Measurements from ENCODE around the gene ATP8B1. TPM values are rescaled to one million over a fixed set of nuclear protein-coding genes. Genes with fewer than 3 reads are reported as not detected.
A peak's percentile ranks its signal among the peaks of the same experiment; 100 is the strongest.

Gene ATP8B1
- total RNA-seq, 4 donors from 2014 or later: 97.3 to 115 (median 103) TPM

GRCh38 chr18:57790316-57790715 is 12.8 kb downstream of the ATP8B1 start:
- no peak overlapping the region for H3K4me3 ChIP-seq
- H3K36me3 ChIP-seq: no peaks in the 10 kb centered on the region
- no peak for DNase-seq
- peaks cover 0 to 39% (median 0%) of the 10 kb centered on the region in 4 donors for H3K4me1 ChIP-seq
- H3K27me3 ChIP-seq: no peaks in the 10 kb centered on the region
- H3K27ac ChIP-seq: no peak overlapping the region
- H3K9me3 ChIP-seq: no peaks in the 10 kb centered on the region
- TF ChIP-seq POLR2A (IDR thresholded peaks at IDR 0.05): no peak
- no peak for TF ChIP-seq CTCF (IDR thresholded peaks at IDR 0.05)

DNA sequence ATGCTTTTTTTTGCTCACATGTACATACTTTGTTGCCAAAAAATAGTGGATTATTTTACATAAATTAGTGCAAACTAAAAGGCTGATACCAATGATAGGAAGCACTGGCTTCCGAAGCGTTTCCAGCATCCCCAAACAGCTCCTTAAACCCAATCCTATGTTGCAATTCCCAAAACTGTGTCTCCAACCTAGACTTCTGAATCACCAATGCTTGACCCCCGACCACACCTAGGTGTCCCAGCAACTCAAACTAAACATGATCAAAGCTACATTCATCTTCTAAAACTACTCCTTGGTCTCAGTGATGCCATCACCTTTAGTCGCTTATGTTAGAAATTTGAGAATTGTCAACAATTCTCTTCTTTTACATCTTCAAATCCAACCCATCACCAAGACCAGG is 13.4 kb downstream of the ATP8B1 start:
- Histone ChIP-seq H3K27ac (peak overlapping the region in 2 of 4 donors; percentile 40 to 68), H3K4me1 (peaks cover 0 to 44% (median 0%) of the 10 kb centered on the region in 4 donors), H3K4me3 (no peak overlapping the region), H3K9me3 (no peaks in the 10 kb centered on the region), H3K27me3 (no peaks in the 10 kb centered on the region), H3K36me3 (no peaks in the 10 kb centered on the region)
- TF ChIP-seq CTCF (IDR thresholded peaks at IDR 0.05) (no peak), POLR2A (IDR thresholded peaks at IDR 0.05) (no peak)
- DNase-seq: no peak

DNA sequence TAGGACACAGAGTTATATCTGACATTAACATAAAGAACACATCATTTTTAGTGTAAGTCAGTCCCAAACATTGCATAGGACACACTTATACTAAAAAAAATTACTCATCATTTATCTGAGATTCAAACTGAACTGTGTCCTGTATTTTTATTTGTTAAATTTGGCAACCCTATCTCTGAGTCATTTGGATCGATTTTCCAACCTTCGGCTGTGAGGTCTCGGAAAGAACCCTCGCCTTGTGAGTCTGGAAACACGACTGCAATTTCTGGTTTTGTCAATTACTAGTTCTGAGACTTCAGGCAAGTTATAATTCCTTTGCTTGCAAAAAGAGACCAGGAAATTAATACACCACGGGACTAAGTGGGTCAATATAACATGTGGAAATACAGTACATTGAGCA is 14.0 kb downstream of the ATP8B1 start:
- no peak for DNase-seq
- H3K36me3 ChIP-seq: no peaks in the 10 kb centered on the region
- H3K27ac ChIP-seq: peak overlapping the region in 3 of 4 donors; percentile 35 to 68 (median 40)
- no peaks in the 10 kb centered on the region for H3K9me3 ChIP-seq
- no peaks in the 10 kb centered on the region for H3K27me3 ChIP-seq
- peaks cover 0 to 43% (median 0%) of the 10 kb centered on the region in 4 donors for H3K4me1 ChIP-seq
- H3K4me3 ChIP-seq: no peak overlapping the region
- TF ChIP-seq CTCF (IDR thresholded peaks at IDR 0.05) (no peak), POLR2A (IDR thresholded peaks at IDR 0.05) (no peak)

- Histone ChIP-seq H3K36me3 (no peaks in the 10 kb centered on the region), H3K27me3 (no peaks in the 10 kb centered on the region), H3K9me3 (no peaks in the 10 kb centered on the region), H3K4me1 (peaks cover 0 to 24% (median 0%) of the 10 kb centered on the region in 4 donors), H3K27ac (peak overlapping the region in 2 of 4 donors; percentile 28 to 32), H3K4me3 (no peak overlapping the region)
- no peak for DNase-seq
- TF ChIP-seq POLR2A (IDR thresholded peaks at IDR 0.05): no peak
- no peak for TF ChIP-seq CTCF (IDR thresholded peaks at IDR 0.05)
These were observed 15.9 kb downstream of the ATP8B1 start for GRCh38 chr18:57787068-57787685.

GRCh38 chr18:57785751-57786437 is 17.2 kb downstream of the ATP8B1 start:
- H3K4me3 ChIP-seq: no peak overlapping the region
- no peak for DNase-seq
- peak overlapping the region in 2 of 4 donors; percentile 28 to 40 for H3K27ac ChIP-seq
- H3K9me3 ChIP-seq: no peaks in the 10 kb centered on the region
- H3K36me3 ChIP-seq: no peaks in the 10 kb centered on the region
- H3K27me3 ChIP-seq: no peaks in the 10 kb centered on the region
- TF ChIP-seq POLR2A (IDR thresholded peaks at IDR 0.05) (no peak), CTCF (IDR thresholded peaks at IDR 0.05) (no peak)
- H3K4me1 ChIP-seq: peaks cover 0 to 36% (median 1%) of the 10 kb centered on the region in 4 donors
